ENCODE data around the gene KLF13.

DNA sequence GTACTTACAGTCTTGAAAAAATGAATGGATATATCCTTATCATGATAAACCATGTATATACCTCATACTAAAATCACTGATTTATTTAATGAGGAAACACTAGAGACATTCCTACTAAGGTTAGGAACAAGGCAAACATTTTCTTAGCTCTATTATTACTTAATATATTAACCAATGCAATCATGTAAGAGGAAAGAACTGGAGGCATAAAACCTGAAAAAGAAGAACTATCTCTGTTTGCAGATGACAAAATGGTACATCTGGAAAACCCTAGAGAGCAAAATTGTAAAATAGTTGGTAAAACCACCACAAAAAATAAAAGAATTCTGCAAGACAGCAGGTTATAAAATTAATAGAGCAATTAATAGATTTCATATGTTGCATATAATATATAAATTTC lies 81.2 kb downstream of the KLF13 start:
- TF ChIP-seq, protein P1, sequence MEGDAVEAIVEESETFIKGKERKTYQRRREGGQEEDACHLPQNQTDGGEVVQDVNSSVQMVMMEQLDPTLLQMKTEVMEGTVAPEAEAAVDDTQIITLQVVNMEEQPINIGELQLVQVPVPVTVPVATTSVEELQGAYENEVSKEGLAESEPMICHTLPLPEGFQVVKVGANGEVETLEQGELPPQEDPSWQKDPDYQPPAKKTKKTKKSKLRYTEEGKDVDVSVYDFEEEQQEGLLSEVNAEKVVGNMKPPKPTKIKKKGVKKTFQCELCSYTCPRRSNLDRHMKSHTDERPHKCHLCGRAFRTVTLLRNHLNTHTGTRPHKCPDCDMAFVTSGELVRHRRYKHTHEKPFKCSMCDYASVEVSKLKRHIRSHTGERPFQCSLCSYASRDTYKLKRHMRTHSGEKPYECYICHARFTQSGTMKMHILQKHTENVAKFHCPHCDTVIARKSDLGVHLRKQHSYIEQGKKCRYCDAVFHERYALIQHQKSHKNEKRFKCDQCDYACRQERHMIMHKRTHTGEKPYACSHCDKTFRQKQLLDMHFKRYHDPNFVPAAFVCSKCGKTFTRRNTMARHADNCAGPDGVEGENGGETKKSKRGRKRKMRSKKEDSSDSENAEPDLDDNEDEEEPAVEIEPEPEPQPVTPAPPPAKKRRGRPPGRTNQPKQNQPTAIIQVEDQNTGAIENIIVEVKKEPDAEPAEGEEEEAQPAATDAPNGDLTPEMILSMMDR (IDR thresholded peaks at IDR 0.05): no peak
- no peak for TF ChIP-seq EZH2 (IDR thresholded peaks at IDR 0.05; ENCODE audit: borderline replicate concordance, insufficient read depth, low read depth, low read length, poor library complexity, severe bottlenecking)

All from B cell (primary cell).